HCT116 (cell line): ENCODE data around the gene TCEA3. TPM values are rescaled to one million over a fixed set of nuclear protein-coding genes. Genes with fewer than 3 reads are reported as not detected.

Experiments used
- ATAC-seq: fragments of 200-7000 bp; cut with Tn5 transposase; 2 replicates; pipeline ENCODE4 v1.9.1; 2020; ENCODE audit warnings: mild to moderate bottlenecking, moderate library complexity
- BruUV-seq: library from RNA; stranded (reverse); fragments of 400-500 nt; replicated peaks from 2 replicates; lab custom pipeline; 2021; lab: Mats Ljungman, UMichigan
- CTCF ChIA-PET: fragments of 300-600 bp; sonication (Branson Sonifier 250); formaldehyde crosslinking; loops from one replicate; lab custom pipeline; 2021; ENCODE audit warnings: antibody characterized with exemption; lab: Charles Lee
- POLR2A ChIA-PET: fragments of 300-600, 350-600 bp; sonication (Branson Sonifier 250); formaldehyde crosslinking; loops from one replicate; lab custom pipeline; 2021; ENCODE audit warnings: antibody characterized with exemption; lab: Charles Lee
- RAD21 ChIA-PET, 2 experiments: fragments of 300-600 bp; sonication (Branson Sonifier 250); formaldehyde crosslinking; loops; one replicate each; lab custom pipeline; 2023; ENCODE audit warnings: low total read pairs in 2 of 2; ENCODE audit not compliant: uncharacterized antibody in 2 of 2, unreplicated experiment in 2 of 2, low non-redundant PET in 1 of 2; lab: Charles Lee
- DNase-seq: peaks from one replicate; pipeline ENCODE4 v3.0.0-alpha.2; 2010; ENCODE audit warnings: low read depth, low spot score
- H2AFZ ChIP-seq: fragments of 200-600 bp; shearing (Covaris generic), sonication (generic); 2 replicates; pipeline ENCODE4 v1.6.1; 2017; ENCODE audit warnings: low read depth, mixed run types, mixed read lengths, antibody characterized with exemption, low read length; ENCODE audit not compliant: poor library complexity, severe bottlenecking
- H3K27ac ChIP-seq: 2 replicates; pipeline ENCODE4 v1.5.1; 2012; ENCODE audit warnings: low read depth, low read length
- H3K27me3 ChIP-seq: fragments of 200-600 bp; sonication (generic); 2 replicates; pipeline ENCODE4 v1.6.1; 2016; ENCODE audit warnings: mixed run types, low read length, mixed read lengths; ENCODE audit not compliant: insufficient read depth
- H3K36me3 ChIP-seq, 2 experiments: fragments of 200-500 bp in 1 of 2; fragments of 200-600 bp in 1 of 2; sonication (Bioruptor generic) in 1 of 2; sonication (generic) in 1 of 2; 2 replicates each; pipeline versions ENCODE4 v1.5.1 to v1.6.1; 2014 to 2016; ENCODE audit warnings: low read length in 2 of 2, inconsistent platforms in 1 of 2, mixed read lengths in 1 of 2, mixed run types in 1 of 2; ENCODE audit not compliant: insufficient read depth in 2 of 2, control insufficient read depth in 1 of 2
- H3K4me1 ChIP-seq, 2 experiments: fragments of 200-600 bp in 1 of 2; sonication (generic) in 1 of 2; 2 replicates each; pipeline versions ENCODE4 v1.5.1 to v1.6.1; 2012 to 2017; ENCODE audit warnings: low read length in 2 of 2, inconsistent platforms in 1 of 2, mild to moderate bottlenecking in 1 of 2, mixed read lengths in 1 of 2, mixed run types in 1 of 2, moderate library complexity in 1 of 2; ENCODE audit not compliant: insufficient read depth in 2 of 2, control insufficient read depth in 1 of 2
- H3K4me2 ChIP-seq: fragments of 200-600 bp; sonication (generic); 2 replicates; pipeline ENCODE4 v1.6.1; 2017; ENCODE audit warnings: mixed run types, low read length, mixed read lengths
- H3K4me3 ChIP-seq, 2 experiments: fragments of 200-600 bp in 1 of 2; sonication (generic) in 1 of 2; replicated peaks in 1 of 2; 2 replicates each; pipeline ENCODE4 v1.5.1; 2011 to 2016; ENCODE audit warnings: low read length in 2 of 2, control low read depth in 1 of 2, low read depth in 1 of 2, mild to moderate bottlenecking in 1 of 2, mixed read lengths in 1 of 2, mixed run types in 1 of 2
- H3K79me2 ChIP-seq: fragments of 200-600 bp; sonication (generic); 2 replicates; pipeline ENCODE4 v1.6.1; 2017; ENCODE audit warnings: mild to moderate bottlenecking, mixed run types, low read length, moderate library complexity, mixed read lengths; ENCODE audit not compliant: insufficient read depth
- H3K9ac ChIP-seq: fragments of 200-600 bp; sonication (generic); 2 replicates; pipeline ENCODE4 v1.6.1; 2016; ENCODE audit warnings: low read length, mixed read lengths
- H3K9me2 ChIP-seq: fragments of 200-600 bp; sonication (generic), shearing (Covaris generic); 2 replicates; pipeline ENCODE4 v1.6.1; 2017; ENCODE audit warnings: mixed run types, mild to moderate bottlenecking, moderate library complexity; ENCODE audit not compliant: insufficient read depth
- H3K9me3 ChIP-seq, 2 experiments: fragments of 200-500 bp in 1 of 2; fragments of 200-600 bp in 1 of 2; sonication (Bioruptor generic) in 1 of 2; sonication (generic) in 1 of 2; 2 replicates each; pipeline ENCODE4 v1.6.1; 2014 to 2017; ENCODE audit warnings: low read length in 2 of 2, mixed read lengths in 2 of 2, inconsistent platforms in 1 of 2, low read depth in 1 of 2, mild to moderate bottlenecking in 1 of 2, mixed run types in 1 of 2, moderate library complexity in 1 of 2; ENCODE audit not compliant: control insufficient read depth in 1 of 2, insufficient read depth in 1 of 2
- H4K20me1 ChIP-seq: fragments of 200-600 bp; sonication (generic), shearing (Covaris generic); 2 replicates; pipeline ENCODE4 v1.6.1; 2017; ENCODE audit warnings: mixed run types, mild to moderate bottlenecking, moderate library complexity; ENCODE audit not compliant: insufficient read depth
- CEBPB ChIP-seq: IDR thresholded peaks from 2 replicates; pipeline ENCODE4 v1.6.1; 2012; ENCODE audit warnings: low read depth
- CTCF ChIP-seq, 3 experiments: fragments of 200-600 bp in 1 of 3; sonication (generic) in 1 of 3; IDR thresholded peaks in 2 of 3; conservative IDR thresholded peaks in 1 of 3; 2 replicates each; pipeline ENCODE4 v1.5.1; 2012 to 2017; ENCODE audit warnings: low read depth in 2 of 3, low read length in 2 of 3, antibody characterized with exemption in 1 of 3, borderline replicate concordance in 1 of 3, control low read depth in 1 of 3, mild to moderate bottlenecking in 1 of 3, mixed read lengths in 1 of 3, mixed run types in 1 of 3, moderate library complexity in 1 of 3; ENCODE audit not compliant: insufficient read depth in 1 of 3
- EGR1 ChIP-seq: IDR thresholded peaks from 2 replicates; pipeline ENCODE4 v1.6.1; 2012; ENCODE audit warnings: low read depth
- ELF1 ChIP-seq: IDR thresholded peaks from 2 replicates; pipeline ENCODE4 v1.6.1; 2012; ENCODE audit warnings: low read depth, borderline replicate concordance
- EZH2 ChIP-seq: fragments of 200-600 bp; sonication (generic); IDR thresholded peaks from 2 replicates; pipeline ENCODE4 v1.6.1; 2017; ENCODE audit warnings: antibody characterized with exemption, mixed run types
- EZH2phosphoT487 ChIP-seq: fragments of 200-600 bp; IDR thresholded peaks from 2 replicates; pipeline ENCODE4 v1.6.1; 2018; ENCODE audit warnings: antibody characterized with exemption, borderline replicate concordance
- FOSL1 ChIP-seq: IDR thresholded peaks from 2 replicates; pipeline ENCODE4 v1.6.1; 2012; ENCODE audit warnings: low read depth
- MAX ChIP-seq: IDR thresholded peaks from 2 replicates; pipeline ENCODE4 v1.6.1; 2012
- POLR2A ChIP-seq: IDR thresholded peaks from 2 replicates; pipeline ENCODE4 v1.7.0; 2011; ENCODE audit warnings: borderline replicate concordance; ENCODE audit not compliant: insufficient read depth, insufficient read length; ENCODE audit errors: extremely low read depth
- POLR2AphosphoS5 ChIP-seq: IDR thresholded peaks from 2 replicates; pipeline ENCODE4 v1.6.1; 2011; ENCODE audit warnings: mild to moderate bottlenecking, low read depth, low read length, moderate library complexity
- RAD21 ChIP-seq: IDR thresholded peaks from 2 replicates; pipeline ENCODE4 v1.6.1; 2012; ENCODE audit warnings: low read depth, mild to moderate bottlenecking
- REST ChIP-seq: IDR thresholded peaks from 2 replicates; pipeline ENCODE4 v1.6.1; 2012; ENCODE audit warnings: low read depth
- SIN3A ChIP-seq: IDR thresholded peaks from 2 replicates; pipeline ENCODE4 v1.6.1; 2012; ENCODE audit warnings: low read depth
- SRF ChIP-seq: IDR thresholded peaks from 2 replicates; pipeline ENCODE4 v1.6.1; 2012; ENCODE audit warnings: low read depth
- YY1 ChIP-seq: IDR thresholded peaks from 2 replicates; pipeline ENCODE4 v1.6.1; 2011; ENCODE audit warnings: low read length, low read depth, moderate library complexity, mild to moderate bottlenecking; ENCODE audit not compliant: insufficient replicate concordance; ENCODE audit errors: extremely low read depth
- ZFX ChIP-seq: fragments of 450-650 bp; IDR thresholded peaks from 2 replicates; pipeline ENCODE4 v1.6.1; 2017
- ZNF274 ChIP-seq: fragments of 200-500 bp; sonication (Bioruptor generic); IDR thresholded peaks from 2 replicates; pipeline ENCODE4 v1.6.1; 2014; ENCODE audit warnings: mild to moderate bottlenecking, low read depth, low read length, inconsistent platforms
- intact Hi-C: fragments of 100-400 bp; cut with micrococcal nuclease; formaldehyde crosslinking; loops from 2 replicates; pipeline ENCODE4 v1.10.0; 2022
- total RNA-seq: library from RNA; stranded (reverse); gene quantifications from one replicate; pipeline ENCODE4 v1.2.1, GENCODE V29; 2021; ENCODE audit not compliant: unreplicated experiment

TCEA3 gene
- total RNA-seq, 1 experiment from 2014 or later, result 3.7 TPM

GRCh38 chr1:23397908-23398307 lies 26.6 kb downstream of the TCEA3 start:
- H3K4me3 ChIP-seq, result no peak overlapping the region
- no peak overlapping the region for H3K4me2 ChIP-seq
- H3K27me3 ChIP-seq, result no peaks in the 10 kb centered on the region
- intact Hi-C loops, result no loop called here
- CTCF ChIA-PET, result no interaction called here
- RAD21 ChIA-PET, result no interaction called here
- no peaks in the 10 kb centered on the region for H3K9me3 ChIP-seq
- no peaks in the 10 kb centered on the region for H4K20me1 ChIP-seq
- no peak overlapping the region for H3K9ac ChIP-seq
- H3K9me2 ChIP-seq, result no peaks in the 10 kb centered on the region
- POLR2A ChIA-PET, result no interaction called here
- H3K4me1 ChIP-seq, result peaks cover 9 to 29% of the 10 kb centered on the region in 2 experiments
- H3K27ac ChIP-seq, result no peak overlapping the region
- no peak for TF ChIP-seq CEBPB
- TF ChIP-seq YY1, result no peak
- TF ChIP-seq RAD21, result no peak
- TF ChIP-seq EGR1, result no peak
- no peak for TF ChIP-seq EZH2phosphoT487
- TF ChIP-seq MAX, result no peak
- no peak for TF ChIP-seq POLR2A
- TF ChIP-seq CTCF (IDR thresholded peaks at IDR 0.05 in 2 of 3, conservative IDR thresholded peaks at IDR 0.05 in 1 of 3; ENCODE audit: borderline replicate concordance in 1 of 3, insufficient read depth in 1 of 3, low read depth in 2 of 3, low read length in 2 of 3), result no peak
- TF ChIP-seq POLR2AphosphoS5, result no peak
- no peak for TF ChIP-seq ZNF274
- TF ChIP-seq REST, result no peak
- no peak for TF ChIP-seq FOSL1
- no peak for TF ChIP-seq SIN3A
- TF ChIP-seq SRF, result no peak
- no peak for TF ChIP-seq ELF1
- TF ChIP-seq EZH2, result no peak
- TF ChIP-seq ZFX, result no peak
- DNase-seq (no peak), ATAC-seq (no peak)
- H2AFZ ChIP-seq, result no peak overlapping the region
- no peaks in the 10 kb centered on the region for H3K79me2 ChIP-seq
- BruUV-seq, result no TSS peak
- H3K36me3 ChIP-seq, result no peaks in the 10 kb centered on the region
